Endothelial cell of umbilical vein (primary cell): ENCODE results near the gene RPL23. TPM values are rescaled to one million over a fixed set of nuclear protein-coding genes. Genes with fewer than 3 reads are reported as not detected.
A peak's percentile ranks its signal among the peaks of the same experiment; 100 is the strongest.

ENCODE experiments used
- BruUV-seq: library from RNA; stranded (reverse); fragments of 400-500 nt; replicated peaks from 2 replicates; lab custom pipeline; 2021; lab: Mats Ljungman, UMichigan
- CTCF ChIA-PET: fragments of 300-600, 350-600 bp; sonication (Branson Sonifier 250); formaldehyde crosslinking; loops from one replicate; lab custom pipeline; 2021; ENCODE audit warnings: antibody characterized with exemption, inconsistent platforms; lab: Charles Lee
- POLR2A ChIA-PET: fragments of 300-600, 350-600 bp; sonication (Branson Sonifier 250); formaldehyde crosslinking; loops from one replicate; lab custom pipeline; 2021; ENCODE audit warnings: antibody characterized with exemption, inconsistent platforms; lab: Charles Lee
- DNase-seq: peaks from one replicate; pipeline ENCODE4 v3.0.0-alpha.2; 2011; ENCODE audit warnings: low read depth, low spot score
- FAIRE-seq: peaks from 2 replicates; lab custom pipeline; 2011; peaks lifted over from hg19 to GRCh38; lab: Jason Lieb, UNC
- H2AFZ ChIP-seq: 2 replicates; pipeline ENCODE4 v1.6.0; 2012; ENCODE audit warnings: low read depth, low read length, control low read depth, inconsistent platforms
- H3K27ac ChIP-seq: 2 replicates; pipeline ENCODE4 v1.5.1; 2011; ENCODE audit warnings: low read depth, mild to moderate bottlenecking, control low read depth, low read length, moderate library complexity; ENCODE audit not compliant: insufficient read depth
- H3K27me3 ChIP-seq, 2 experiments: 2 replicates each; pipeline versions ENCODE4 v1.6.0 to v1.6.1; 2011; ENCODE audit warnings: low read length in 2 of 2, mixed read lengths in 1 of 2; ENCODE audit not compliant: control insufficient read depth in 2 of 2, insufficient read depth in 2 of 2
- H3K36me3 ChIP-seq, 2 experiments: 2 replicates in 1 of 2; 3 replicates in 1 of 2; pipeline ENCODE4 v1.5.1; 2011; ENCODE audit warnings: low read length in 2 of 2, mild to moderate bottlenecking in 1 of 2, moderate library complexity in 1 of 2; ENCODE audit not compliant: control insufficient read depth in 2 of 2, insufficient read depth in 2 of 2; ENCODE audit errors: extremely low read depth in 1 of 2
- H3K4me1 ChIP-seq: 3 replicates; pipeline ENCODE4 v1.5.1; 2011; ENCODE audit warnings: mild to moderate bottlenecking, low read length; ENCODE audit not compliant: control insufficient read depth, insufficient read depth; ENCODE audit errors: extremely low read depth
- H3K4me2 ChIP-seq: 2 replicates; pipeline ENCODE4 v1.6.1; 2011; ENCODE audit warnings: low read length, control low read depth, mixed read lengths; ENCODE audit not compliant: insufficient read depth
- H3K4me3 ChIP-seq, 3 experiments: fragments of 200-600 bp in 1 of 3; sonication (generic), shearing (Covaris generic) in 1 of 3; replicated peaks in 1 of 3; 2 replicates each; pipeline ENCODE4 v1.5.1; 2011 to 2016; ENCODE audit warnings: control low read depth in 3 of 3, low read length in 3 of 3, mild to moderate bottlenecking in 2 of 3, inconsistent platforms in 1 of 3, low read depth in 1 of 3, moderate library complexity in 1 of 3; ENCODE audit not compliant: insufficient read depth in 1 of 3
- H3K79me2 ChIP-seq: 2 replicates; pipeline ENCODE4 v1.6.0; 2012; ENCODE audit warnings: low read length, inconsistent platforms; ENCODE audit not compliant: control insufficient read depth, insufficient read depth
- H3K9ac ChIP-seq: replicated peaks from 2 replicates; pipeline ENCODE3; 2011; ENCODE audit warnings: low read length, control low read depth; ENCODE audit not compliant: insufficient read depth; ENCODE audit errors: extremely low read depth
- H3K9me1 ChIP-seq: replicated peaks from 3 replicates; pipeline ENCODE4 v1.6.0; 2011; ENCODE audit warnings: mild to moderate bottlenecking, low read length; ENCODE audit not compliant: control insufficient read depth, insufficient read depth; ENCODE audit errors: extremely low read depth
- H3K9me3 ChIP-seq: replicated peaks from 2 replicates; pipeline ENCODE4 v1.5.1; 2012; ENCODE audit warnings: low read length, inconsistent platforms; ENCODE audit not compliant: control insufficient read depth, insufficient read depth
- H4K20me1 ChIP-seq: replicated peaks from 2 replicates; pipeline ENCODE3; 2011; ENCODE audit warnings: mild to moderate bottlenecking, low read length; ENCODE audit not compliant: control insufficient read depth, insufficient read depth; ENCODE audit errors: extremely low read depth
- EZH2 ChIP-seq: IDR thresholded peaks from 2 replicates; pipeline ENCODE4 v1.6.1; 2012; ENCODE audit warnings: borderline replicate concordance, low read depth, mild to moderate bottlenecking, moderate library complexity, low read length, inconsistent platforms; ENCODE audit not compliant: severe bottlenecking
- FOS ChIP-seq: IDR thresholded peaks from 2 replicates; pipeline ENCODE4 v1.6.1; 2011; ENCODE audit warnings: mild to moderate bottlenecking, low read length, moderate library complexity, borderline replicate concordance; ENCODE audit not compliant: insufficient read depth
- GATA2 ChIP-seq: IDR thresholded peaks from 2 replicates; pipeline ENCODE4 v1.7.0; 2011; ENCODE audit warnings: low read depth, mild to moderate bottlenecking, moderate library complexity, mixed read lengths, low read length; ENCODE audit not compliant: insufficient read length, insufficient read depth
- JUN ChIP-seq: IDR thresholded peaks from 2 replicates; pipeline ENCODE4 v1.6.1; 2011; ENCODE audit warnings: borderline replicate concordance, low read depth; ENCODE audit not compliant: insufficient read length, insufficient read depth
- MYC ChIP-seq: IDR thresholded peaks from one replicate; pipeline ENCODE4 v1.6.1; 2011; ENCODE audit warnings: mild to moderate bottlenecking, low read depth, low read length
- POLR2A ChIP-seq: IDR thresholded peaks from 2 replicates; pipeline ENCODE4 v1.6.1; 2012; ENCODE audit warnings: low read depth, mild to moderate bottlenecking, control low read depth, low read length
- POLR2AphosphoS5 ChIP-seq: IDR thresholded peaks from 2 replicates; pipeline ENCODE4 v1.6.1; 2012; ENCODE audit warnings: low read depth, mild to moderate bottlenecking, control low read depth, low read length, moderate library complexity; ENCODE audit not compliant: insufficient read depth
- dilution Hi-C: fragments of 300-500 bp; cut with MboI; formaldehyde crosslinking; loops from one replicate; pipeline ENCODE4 v1.15.0; 2019; ENCODE audit warnings: low sequenced_read_pairs; ENCODE audit not compliant: extremely low pct_ligation_motif_present
- intact Hi-C: fragments of 100-400 bp; cut with micrococcal nuclease; formaldehyde crosslinking; loops from one replicate; pipeline ENCODE4 v1.10.0; 2022
- polyA plus RNA-seq, 4 experiments: library from polyadenylated mRNA; depleted of rRNA in 3 of 4; stranded (reverse) in 3 of 4; unstranded in 1 of 4; fragments of >200 nt; gene quantifications; 2 replicates each; pipeline versions ENCODE4 v1.2.1 to v1.2.3, GENCODE V29; 2011 to 2012; ENCODE audit warnings: missing spikeins in 1 of 4
- total RNA-seq: library from RNA; stranded (reverse); gene quantifications from 2 replicates; pipeline ENCODE4 v1.2.3, GENCODE V29; 2021
- TF ChIP-seq, protein P1 (sequence below), 2 donors: IDR thresholded peaks; 1 replicate in 1 of 2; 2 replicates in 1 of 2; pipeline ENCODE4 v1.5.1; 2011; ENCODE audit warnings: low read length in 2 of 2, mild to moderate bottlenecking in 2 of 2, moderate library complexity in 2 of 2, control low read depth in 1 of 2, inconsistent platforms in 1 of 2, low read depth in 1 of 2; ENCODE audit not compliant: insufficient read depth in 1 of 2; ENCODE audit errors: extremely low read depth in 1 of 2
- TF ChIP-seq, protein P2 (sequence below): IDR thresholded peaks from 2 replicates; pipeline ENCODE4 v1.6.1; 2011; ENCODE audit not compliant: insufficient read depth, insufficient read length

The RPL23 gene
- total and polyA plus RNA-seq, 2 donors (not counting 3 experiments of a cell fraction or from before 2014, with no cell fraction given), result 1,292 to 1,847 TPM

DNA sequence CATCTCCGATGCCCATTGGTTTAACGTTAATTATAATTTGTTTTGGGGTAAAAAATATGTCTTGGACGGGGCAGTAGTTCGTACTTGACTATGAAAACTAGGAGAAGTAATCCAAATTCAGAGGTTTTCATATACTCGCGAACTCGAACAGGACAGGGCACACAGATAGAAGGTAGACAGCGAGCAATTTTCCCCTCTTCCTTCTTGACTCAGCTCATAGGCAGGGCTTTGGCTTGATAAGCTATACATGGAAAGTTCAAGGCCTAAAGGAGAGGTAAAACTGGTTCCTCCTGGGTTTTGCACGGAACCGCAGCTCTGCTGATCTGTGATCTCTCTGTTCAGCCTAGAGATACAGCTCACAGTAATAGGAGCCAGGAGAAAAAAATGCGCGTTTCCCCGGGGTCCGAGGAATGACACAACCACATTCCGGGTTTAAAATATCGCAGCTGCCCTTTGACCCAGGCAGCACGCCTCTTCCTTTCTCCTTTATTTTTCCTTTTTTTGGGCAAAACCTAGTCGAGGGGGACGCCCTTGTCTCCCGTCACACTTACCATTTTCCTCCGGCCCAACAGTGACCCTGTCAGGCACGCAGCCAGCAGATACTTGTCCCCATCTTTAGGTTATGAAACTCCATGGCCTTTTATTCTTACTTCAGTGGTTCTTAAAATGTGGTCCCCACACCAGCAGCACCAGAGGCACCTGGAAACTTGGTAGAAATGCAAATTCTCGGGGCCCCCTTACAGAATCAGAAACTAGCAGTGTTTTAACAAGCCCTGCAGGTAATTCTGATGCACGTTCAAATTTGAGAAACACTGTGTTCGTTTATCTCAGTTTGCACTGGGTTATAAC, 14.7 kb upstream of the RPL23 start:
- Histone ChIP-seq H3K9me3 (no peaks in the 10 kb centered on the region), H3K36me3 (peaks cover 0 to 3% of the 10 kb centered on the region in 2 experiments), H3K27ac (peak overlapping the region; percentile 9), H3K27me3 (no peaks in the 10 kb centered on the region), H3K9ac (no peak overlapping the region), H3K4me3 (peak overlapping the region; percentile 25 to 93 (median 74)), H3K4me2 (peak overlapping the region; percentile 72), H3K4me1 (peaks cover 36% of the 10 kb centered on the region), H2AFZ (peak overlapping the region; percentile 47), H3K79me2 (peaks cover 31% of the 10 kb centered on the region), H4K20me1 (peaks cover 6% of the 10 kb centered on the region), H3K9me1 (no peaks in the 10 kb centered on the region)
- intact Hi-C loops, result loop anchor here (2.0 to 5.0 kb wide), 2 partner anchors 69 to 166 kb away; partner anchors contain the start of gene PIP4K2B
- FAIRE-seq (peak; percentile 68), DNase-seq (peak; percentile 47)
- dilution Hi-C loops, result no loop called here
- CTCF ChIA-PET, result interaction anchor here (0.6 to 4.7 kb wide), 14 partner anchors 14 to 285 kb away, joined by 3 to 37 read pairs (median 4); partner anchors contain the start of genes LASP1NB, MLLT6, PSMB3 and RPL23
- BruUV-seq, result TSS peak; percentile 86
- TF ChIP-seq GATA2 (no peak), POLR2A (no peak), JUN (no peak), MYC (no peak), POLR2AphosphoS5 (no peak), FOS (no peak), EZH2 (no peak)
- TF ChIP-seq, protein P1, sequence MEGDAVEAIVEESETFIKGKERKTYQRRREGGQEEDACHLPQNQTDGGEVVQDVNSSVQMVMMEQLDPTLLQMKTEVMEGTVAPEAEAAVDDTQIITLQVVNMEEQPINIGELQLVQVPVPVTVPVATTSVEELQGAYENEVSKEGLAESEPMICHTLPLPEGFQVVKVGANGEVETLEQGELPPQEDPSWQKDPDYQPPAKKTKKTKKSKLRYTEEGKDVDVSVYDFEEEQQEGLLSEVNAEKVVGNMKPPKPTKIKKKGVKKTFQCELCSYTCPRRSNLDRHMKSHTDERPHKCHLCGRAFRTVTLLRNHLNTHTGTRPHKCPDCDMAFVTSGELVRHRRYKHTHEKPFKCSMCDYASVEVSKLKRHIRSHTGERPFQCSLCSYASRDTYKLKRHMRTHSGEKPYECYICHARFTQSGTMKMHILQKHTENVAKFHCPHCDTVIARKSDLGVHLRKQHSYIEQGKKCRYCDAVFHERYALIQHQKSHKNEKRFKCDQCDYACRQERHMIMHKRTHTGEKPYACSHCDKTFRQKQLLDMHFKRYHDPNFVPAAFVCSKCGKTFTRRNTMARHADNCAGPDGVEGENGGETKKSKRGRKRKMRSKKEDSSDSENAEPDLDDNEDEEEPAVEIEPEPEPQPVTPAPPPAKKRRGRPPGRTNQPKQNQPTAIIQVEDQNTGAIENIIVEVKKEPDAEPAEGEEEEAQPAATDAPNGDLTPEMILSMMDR (IDR thresholded peaks at IDR 0.05; ENCODE audit: extremely low read depth in 1 of 2, insufficient read depth in 1 of 2, low read depth in 1 of 2, low read length in 2 of 2), result no peak
- TF ChIP-seq, protein P2, sequence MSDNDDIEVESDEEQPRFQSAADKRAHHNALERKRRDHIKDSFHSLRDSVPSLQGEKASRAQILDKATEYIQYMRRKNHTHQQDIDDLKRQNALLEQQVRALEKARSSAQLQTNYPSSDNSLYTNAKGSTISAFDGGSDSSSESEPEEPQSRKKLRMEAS, result no peak
- POLR2A ChIA-PET, result interaction anchor here (0.6 to 3.7 kb wide), 3 partner anchors 12 to 44 kb away, joined by 4 to 28 read pairs (median 18); partner anchors contain the start of gene RPL23
